Osteocyte (in vitro differentiated cells): Measurements from ENCODE around the gene TXNDC2. TPM values are rescaled to one million over a fixed set of nuclear protein-coding genes. Genes with fewer than 3 reads are reported as not detected.
"Not testable (repeated sequence)": the region's sequence is repeated elsewhere in the genome, so short reads cannot be mapped to it uniquely, and the experiment has no call there.

ENCODE experiments used
- DNase-seq: peaks from one replicate; pipeline ENCODE4 v3.0.0; 2021; ENCODE audit warnings: mixed read lengths; ENCODE audit not compliant: unreplicated experiment; ENCODE audit errors: extremely low spot score
- H3K27ac Mint-ChIP-seq: one replicate; pipeline ENCODE4 v1.8.0; 2021; ENCODE audit warnings: mild to moderate bottlenecking, mixed read lengths; ENCODE audit not compliant: unreplicated experiment
- H3K27me3 Mint-ChIP-seq: one replicate; pipeline ENCODE4 v1.8.0; 2021; ENCODE audit warnings: mixed read lengths; ENCODE audit not compliant: unreplicated experiment
- H3K36me3 Mint-ChIP-seq: one replicate; pipeline ENCODE4 v1.8.0; 2021; ENCODE audit warnings: mixed read lengths; ENCODE audit not compliant: unreplicated experiment
- H3K4me1 Mint-ChIP-seq: one replicate; pipeline ENCODE4 v1.8.0; 2021; ENCODE audit warnings: mixed read lengths; ENCODE audit not compliant: unreplicated experiment
- H3K4me3 Mint-ChIP-seq: one replicate; pipeline ENCODE4 v1.8.0; 2021; ENCODE audit warnings: mild to moderate bottlenecking, moderate library complexity, mixed read lengths; ENCODE audit not compliant: unreplicated experiment
- H3K9me3 Mint-ChIP-seq: one replicate; pipeline ENCODE4 v1.8.0; 2021; ENCODE audit warnings: mixed read lengths; ENCODE audit not compliant: unreplicated experiment
- total RNA-seq: library from RNA; stranded (reverse); gene quantifications from 2 replicates; pipeline ENCODE4 v1.2.1, GENCODE V29; 2021
- TF ChIP-seq, protein P1 (sequence below): fragments of 200-600 bp; sonication (generic); IDR thresholded peaks from 2 replicates; pipeline ENCODE4 v1.5.0; 2021; ENCODE audit warnings: antibody characterized with exemption, mild to moderate bottlenecking, moderate library complexity

Gene TXNDC2
- total RNA-seq, 1 donor from 2014 or later, result 0.11 TPM

GRCh38 chr18:9907867-9908266, 22.1 kb downstream of the TXNDC2 start:
- Mint-ChIP-seq H3K36me3 (no peaks in the 10 kb centered on the region), H3K4me3 (no peak overlapping the region), H3K27ac (no peak overlapping the region), H3K27me3 (peaks cover 6% of the 10 kb centered on the region), H3K9me3 (no peaks in the 10 kb centered on the region), H3K4me1 (peaks cover 2% of the 10 kb centered on the region)
- TF ChIP-seq, protein P1, sequence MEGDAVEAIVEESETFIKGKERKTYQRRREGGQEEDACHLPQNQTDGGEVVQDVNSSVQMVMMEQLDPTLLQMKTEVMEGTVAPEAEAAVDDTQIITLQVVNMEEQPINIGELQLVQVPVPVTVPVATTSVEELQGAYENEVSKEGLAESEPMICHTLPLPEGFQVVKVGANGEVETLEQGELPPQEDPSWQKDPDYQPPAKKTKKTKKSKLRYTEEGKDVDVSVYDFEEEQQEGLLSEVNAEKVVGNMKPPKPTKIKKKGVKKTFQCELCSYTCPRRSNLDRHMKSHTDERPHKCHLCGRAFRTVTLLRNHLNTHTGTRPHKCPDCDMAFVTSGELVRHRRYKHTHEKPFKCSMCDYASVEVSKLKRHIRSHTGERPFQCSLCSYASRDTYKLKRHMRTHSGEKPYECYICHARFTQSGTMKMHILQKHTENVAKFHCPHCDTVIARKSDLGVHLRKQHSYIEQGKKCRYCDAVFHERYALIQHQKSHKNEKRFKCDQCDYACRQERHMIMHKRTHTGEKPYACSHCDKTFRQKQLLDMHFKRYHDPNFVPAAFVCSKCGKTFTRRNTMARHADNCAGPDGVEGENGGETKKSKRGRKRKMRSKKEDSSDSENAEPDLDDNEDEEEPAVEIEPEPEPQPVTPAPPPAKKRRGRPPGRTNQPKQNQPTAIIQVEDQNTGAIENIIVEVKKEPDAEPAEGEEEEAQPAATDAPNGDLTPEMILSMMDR, result no peak
- DNase-seq, result no peak

DNA sequence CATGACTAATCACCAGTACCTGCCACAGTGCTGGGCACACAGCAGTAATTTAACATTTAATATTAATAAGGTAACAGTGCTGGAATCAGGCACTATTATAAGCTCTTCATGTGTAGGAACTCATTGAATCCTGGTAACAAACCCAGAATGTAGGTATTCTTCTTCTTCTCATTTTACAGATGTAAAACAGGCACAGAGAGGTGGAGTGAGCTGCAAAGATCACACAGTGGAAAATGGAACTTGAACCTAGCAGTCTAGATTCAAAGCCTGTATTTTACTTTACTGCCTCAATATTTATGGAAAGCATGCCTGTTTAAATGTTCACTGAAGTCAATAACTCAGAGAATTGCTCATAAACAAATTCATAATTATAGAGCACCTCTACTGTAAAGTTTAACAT, 24.3 kb downstream of the TXNDC2 start:
- no peaks in the 10 kb centered on the region for H3K9me3 Mint-ChIP-seq
- peaks cover 6% of the 10 kb centered on the region for H3K27me3 Mint-ChIP-seq
- DNase-seq, result no peak
- no peaks in the 10 kb centered on the region for H3K36me3 Mint-ChIP-seq
- peaks cover 6% of the 10 kb centered on the region for H3K4me1 Mint-ChIP-seq
- no peak overlapping the region for H3K27ac Mint-ChIP-seq
- no peak overlapping the region for H3K4me3 Mint-ChIP-seq
- TF ChIP-seq, protein P1, result no peak

GRCh38 chr18:9910661-9911060, 24.9 kb downstream of the TXNDC2 start:
- Mint-ChIP-seq H3K27ac (no peak overlapping the region), H3K27me3 (peaks cover 6% of the 10 kb centered on the region), H3K36me3 (no peaks in the 10 kb centered on the region), H3K9me3 (no peaks in the 10 kb centered on the region), H3K4me1 (peaks cover 12% of the 10 kb centered on the region), H3K4me3 (no peak overlapping the region)
- TF ChIP-seq, protein P1, result no peak
- DNase-seq, result no peak

DNA sequence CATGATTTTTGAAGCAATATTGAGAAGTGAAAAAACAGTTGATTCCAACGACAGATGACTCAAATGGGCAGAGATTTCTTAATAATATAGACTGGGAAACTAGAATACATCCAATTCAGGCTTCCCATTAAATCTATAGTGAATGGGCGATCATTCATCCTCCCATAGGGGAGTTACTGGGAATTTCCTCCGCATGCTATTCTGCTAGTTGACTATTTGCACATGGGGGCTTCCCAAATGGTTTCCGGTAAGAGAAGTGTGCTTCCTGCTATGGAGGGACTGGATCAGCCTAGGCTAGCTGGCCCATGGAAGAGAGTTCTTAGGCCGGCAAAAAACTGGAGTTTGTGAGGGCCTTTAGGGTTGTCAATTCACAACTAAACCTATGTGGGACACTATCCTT, 25.5 kb downstream of the TXNDC2 start:
- Mint-ChIP-seq H3K4me1 (peaks cover 17% of the 10 kb centered on the region), H3K36me3 (no peaks in the 10 kb centered on the region), H3K9me3 (no peaks in the 10 kb centered on the region), H3K27ac (no peak overlapping the region), H3K27me3 (peaks cover 6% of the 10 kb centered on the region), H3K4me3 (no peak overlapping the region)
- no peak for DNase-seq
- TF ChIP-seq, protein P1, result no peak

DNA sequence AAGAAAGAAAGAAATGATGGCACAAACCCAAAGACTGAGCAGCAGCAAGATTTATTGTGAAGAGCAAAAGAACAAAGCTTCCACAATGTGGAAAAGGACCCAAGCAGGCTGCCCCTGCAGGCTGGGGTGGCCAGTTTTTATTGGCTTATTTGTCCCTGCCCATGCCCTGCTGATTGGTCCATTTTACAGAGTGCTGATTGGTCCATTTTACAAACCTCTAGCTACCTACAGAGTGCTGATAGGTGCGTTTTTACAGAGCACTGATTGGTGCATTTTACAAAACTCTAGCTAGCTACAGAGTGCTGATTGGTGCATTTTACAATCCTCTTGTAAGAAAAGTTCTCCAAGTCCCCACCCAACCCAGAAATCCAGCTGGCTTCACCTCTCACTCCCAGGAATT, 26.5 kb downstream of the TXNDC2 start:
- H3K27ac Mint-ChIP-seq, H3K27me3 Mint-ChIP-seq, H3K4me3 Mint-ChIP-seq, DNase-seq, H3K9me3 Mint-ChIP-seq, H3K36me3 Mint-ChIP-seq: not testable (repeated sequence)
- peaks cover 24% of the 10 kb centered on the region for H3K4me1 Mint-ChIP-seq

DNA sequence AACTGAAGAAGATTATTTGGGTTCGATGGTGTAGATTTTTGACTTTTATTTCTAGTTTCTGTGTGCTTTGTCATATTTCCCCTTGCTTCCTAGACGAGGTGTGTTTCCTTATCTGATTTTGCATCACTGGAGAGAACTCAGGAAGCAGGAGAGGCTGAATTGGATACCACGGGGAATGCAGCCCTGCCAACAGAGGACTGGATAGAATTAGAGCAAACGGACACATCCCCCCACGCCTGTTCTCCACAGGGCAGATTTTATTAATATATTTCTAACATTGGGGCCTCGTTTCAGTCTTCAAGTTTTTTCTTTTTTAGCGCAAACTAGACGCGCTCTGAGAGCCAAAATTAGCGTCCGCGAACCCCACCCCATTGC, 27.4 kb downstream of the TXNDC2 start:
- TF ChIP-seq, protein P1, result no peak
- H3K27me3 Mint-ChIP-seq, result peaks cover 6% of the 10 kb centered on the region
- peak overlapping the region; percentile 92 for H3K27ac Mint-ChIP-seq
- no peaks in the 10 kb centered on the region for H3K36me3 Mint-ChIP-seq
- DNase-seq, result no peak
- H3K4me3 Mint-ChIP-seq, result peak overlapping the region; percentile 89
- H3K4me1 Mint-ChIP-seq, result peaks cover 24% of the 10 kb centered on the region
- H3K9me3 Mint-ChIP-seq, result no peaks in the 10 kb centered on the region
